AG09319 (cell line): ENCODE data around the gene SCP2.

Source experiments
- DNase-seq: peaks from one replicate; pipeline ENCODE4 v3.0.0-alpha.2; 2010; ENCODE audit warnings: low read depth; ENCODE audit errors: extremely low read depth
- CTCF ChIP-seq: IDR thresholded peaks from 2 replicates; pipeline ENCODE4 v1.5.1; 2011; ENCODE audit warnings: low read depth, mild to moderate bottlenecking, inconsistent platforms, low read length, moderate library complexity

The SCP2 gene, protein sequence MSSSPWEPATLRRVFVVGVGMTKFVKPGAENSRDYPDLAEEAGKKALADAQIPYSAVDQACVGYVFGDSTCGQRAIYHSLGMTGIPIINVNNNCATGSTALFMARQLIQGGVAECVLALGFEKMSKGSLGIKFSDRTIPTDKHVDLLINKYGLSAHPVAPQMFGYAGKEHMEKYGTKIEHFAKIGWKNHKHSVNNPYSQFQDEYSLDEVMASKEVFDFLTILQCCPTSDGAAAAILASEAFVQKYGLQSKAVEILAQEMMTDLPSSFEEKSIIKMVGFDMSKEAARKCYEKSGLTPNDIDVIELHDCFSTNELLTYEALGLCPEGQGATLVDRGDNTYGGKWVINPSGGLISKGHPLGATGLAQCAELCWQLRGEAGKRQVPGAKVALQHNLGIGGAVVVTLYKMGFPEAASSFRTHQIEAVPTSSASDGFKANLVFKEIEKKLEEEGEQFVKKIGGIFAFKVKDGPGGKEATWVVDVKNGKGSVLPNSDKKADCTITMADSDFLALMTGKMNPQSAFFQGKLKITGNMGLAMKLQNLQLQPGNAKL

DNA sequence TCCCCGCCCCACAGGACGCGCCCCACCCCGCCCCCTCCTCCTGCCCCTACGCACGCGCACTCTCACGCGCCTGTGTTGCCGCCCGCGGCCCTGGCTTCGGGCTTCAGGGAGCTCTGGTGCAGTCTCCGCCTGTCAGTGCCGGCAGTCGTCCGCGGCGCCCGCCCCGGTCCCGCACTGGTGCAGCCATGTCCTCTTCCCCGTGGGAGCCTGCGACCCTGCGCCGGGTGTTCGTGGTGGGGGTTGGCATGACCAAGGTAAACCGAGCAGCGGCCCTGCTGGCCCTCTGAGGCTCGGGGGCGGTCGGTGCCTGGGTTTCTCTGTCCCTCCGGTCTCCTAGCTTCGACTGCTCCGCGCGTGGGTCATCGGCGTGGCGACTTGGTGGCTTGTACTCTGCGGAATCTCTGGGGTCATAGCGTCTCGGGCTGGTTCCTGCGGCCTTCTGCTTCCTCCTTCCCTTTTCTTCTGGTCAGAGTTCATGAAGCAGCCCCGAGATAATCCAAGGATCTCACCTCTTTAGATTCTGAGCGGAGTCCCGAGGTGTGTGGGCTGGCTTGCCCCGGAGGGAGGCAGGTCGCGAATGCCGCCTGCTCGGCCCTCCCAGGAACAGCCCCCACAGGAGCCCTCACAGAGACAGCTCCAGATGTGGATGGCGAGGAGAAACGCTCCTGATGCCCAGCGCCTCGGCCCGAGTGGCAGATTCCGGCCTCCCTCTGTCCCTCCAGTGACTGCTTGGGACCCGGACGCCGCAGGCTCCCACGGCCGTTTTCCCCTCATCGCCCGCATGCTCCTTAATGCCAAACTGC, at the start of gene SCP2:
SCP2 (plus strand) TSS at position 65 of the 803 bp plus-strand sequence; CDS start at position 186, 121 bp downstream.
- DNase-seq = no peak
- TF ChIP-seq CTCF = no peak

GRCh38 chr1:52877554-52877953, 49.5 kb upstream of the SCP2 start:
- no peak for TF ChIP-seq CTCF
- DNase-seq = no peak

- no peak for DNase-seq
- no peak for TF ChIP-seq CTCF
These were observed 46.9 kb upstream of the SCP2 start for GRCh38 chr1:52880206-52880605.

GRCh38 chr1:52887483-52887882, 39.6 kb upstream of the SCP2 start:
- no peak for DNase-seq
- no peak for TF ChIP-seq CTCF

GRCh38 chr1:52892424-52893215, 34.5 kb upstream of the SCP2 start:
- DNase-seq = no peak
- TF ChIP-seq CTCF = no peak

DNA sequence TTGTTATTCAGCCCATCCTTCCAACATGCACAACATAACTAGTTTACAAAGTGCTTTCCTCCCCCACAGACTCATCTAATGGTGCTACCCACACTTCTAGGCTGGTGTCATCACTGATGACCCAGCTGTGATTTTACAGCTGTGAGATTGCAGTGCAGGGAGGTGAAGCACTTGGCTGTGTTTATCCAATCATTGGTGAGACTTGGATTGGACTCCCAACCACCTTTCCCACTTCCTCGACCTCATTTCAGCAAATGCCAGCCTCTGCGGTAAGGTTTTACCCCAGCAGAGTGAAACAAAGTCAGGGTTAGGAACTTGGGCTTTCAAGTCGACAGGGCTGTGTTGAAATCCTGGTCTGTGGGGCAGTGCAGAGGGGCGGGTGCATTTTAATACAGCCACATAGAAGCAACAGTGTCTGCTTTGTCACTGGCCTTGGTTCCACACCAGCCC, 27.6 kb upstream of the SCP2 start:
- TF ChIP-seq CTCF = no peak

More for the DNA sequence above, 27.6 kb upstream of the SCP2 start:
- no peak for DNase-seq
